HEK293 (cell line): Measurements from ENCODE around the gene KLHL40.

Experiments used
- RBAK ChIP-seq: fragments of 450-650 bp; formaldehyde crosslinking; IDR thresholded peaks from 2 replicates; pipeline ENCODE4 v1.5.1; 2016; ENCODE audit warnings: missing biosample characterization, missing genetic modification characterization
- SETDB1 ChIP-seq: IDR thresholded peaks from one replicate; pipeline ENCODE4 v1.6.1; 2017; ENCODE audit warnings: mild to moderate bottlenecking, low read length, moderate library complexity, mixed read lengths; ENCODE audit not compliant: insufficient read length
- ZFP37 ChIP-seq: fragments of 450-650 bp; formaldehyde crosslinking; IDR thresholded peaks from 2 replicates; pipeline ENCODE4 v1.5.1; 2016; ENCODE audit warnings: missing biosample characterization, missing genetic modification characterization
- ZNF175 ChIP-seq: fragments of 450-650 bp; formaldehyde crosslinking; IDR thresholded peaks from 2 replicates; pipeline ENCODE4 v1.5.1; 2016; ENCODE audit warnings: missing biosample characterization, missing genetic modification characterization
- ZNF292 ChIP-seq: fragments of 450-650 bp; formaldehyde crosslinking; IDR thresholded peaks from 2 replicates; pipeline ENCODE4 v1.5.1; 2016; ENCODE audit warnings: low read depth, missing biosample characterization, missing genetic modification characterization, borderline replicate concordance
- ZNF510 ChIP-seq: fragments of 450-650 bp; formaldehyde crosslinking; IDR thresholded peaks from 2 replicates; pipeline ENCODE4 v1.5.1; 2018; ENCODE audit warnings: mild to moderate bottlenecking, missing genetic modification characterization, missing biosample characterization; ENCODE audit not compliant: insufficient replicate concordance
- ZNF549 ChIP-seq: fragments of 450-650 bp; IDR thresholded peaks from 2 replicates; pipeline ENCODE4 v1.5.1; 2018; ENCODE audit warnings: missing biosample characterization, missing genetic modification characterization, mild to moderate bottlenecking, inconsistent platforms, moderate library complexity
- ZNF585B ChIP-seq: fragments of 450-650 bp; formaldehyde crosslinking; IDR thresholded peaks from 2 replicates; pipeline ENCODE4 v1.5.1; 2016; ENCODE audit warnings: missing biosample characterization, missing genetic modification characterization
- ZNF747 ChIP-seq: fragments of 450-650 bp; formaldehyde crosslinking; IDR thresholded peaks from 2 replicates; pipeline ENCODE4 v1.5.1; 2016; ENCODE audit warnings: missing biosample characterization, missing genetic modification characterization
- TF ChIP-seq, protein P1 (sequence below): fragments of 450-650 bp; formaldehyde crosslinking; IDR thresholded peaks from 2 replicates; pipeline ENCODE4 v1.5.1; 2016; ENCODE audit warnings: missing biosample characterization, missing genetic modification characterization
- TF ChIP-seq, protein P2 (sequence below): fragments of 450-650 bp; formaldehyde crosslinking; IDR thresholded peaks from 2 replicates; pipeline ENCODE4 v1.5.1; 2016; ENCODE audit warnings: missing biosample characterization, missing genetic modification characterization
- TF ChIP-seq, protein P3 (sequence below): fragments of 450-650 bp; formaldehyde crosslinking; IDR thresholded peaks from 2 replicates; pipeline ENCODE4 v1.5.1; 2016; ENCODE audit warnings: missing biosample characterization, missing genetic modification characterization, low read depth
- TF ChIP-seq, protein P4 (sequence below): fragments of 450-650 bp; formaldehyde crosslinking; IDR thresholded peaks from 2 replicates; pipeline ENCODE4 v1.5.1; 2016; ENCODE audit warnings: missing biosample characterization, missing genetic modification characterization

DNA sequence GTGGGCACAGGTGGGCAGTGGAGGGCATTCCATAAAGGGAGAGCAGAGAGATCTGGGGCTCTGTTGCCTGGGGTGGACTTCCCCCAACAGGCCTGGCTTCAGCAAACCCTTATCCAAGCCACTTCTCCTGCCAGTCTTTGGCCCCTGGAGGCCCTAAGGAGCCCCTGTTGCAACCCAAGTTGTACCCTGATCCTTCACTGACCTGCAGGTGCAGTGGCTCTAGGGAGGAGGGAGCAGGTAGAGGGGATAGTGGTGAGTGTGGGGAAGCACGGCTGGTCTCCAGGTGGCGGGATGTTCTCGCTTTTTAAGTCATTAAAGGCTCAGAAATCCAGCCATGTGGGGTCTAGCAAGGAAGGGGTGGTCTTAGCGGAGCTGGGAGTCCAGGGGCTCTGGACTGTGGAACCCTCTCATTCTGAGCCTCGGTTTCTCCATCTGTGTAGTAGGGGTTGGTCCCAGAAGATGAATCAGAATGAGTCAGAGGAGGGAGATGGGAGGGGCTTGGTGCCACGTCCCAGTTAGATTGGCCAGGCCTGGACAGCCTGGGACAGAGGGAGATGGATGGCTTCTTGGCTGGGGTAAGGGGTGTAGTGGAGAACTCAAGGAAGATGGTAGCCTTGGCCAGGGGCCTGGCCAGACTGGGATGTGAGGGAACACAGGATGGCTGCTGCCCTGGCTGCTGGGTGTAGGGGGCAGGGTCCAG lies 29.2 kb upstream of the KLHL40 start:
- TF ChIP-seq ZNF585B (tag by site-specific recombination) (no peak), ZFP37 (tag by site-specific recombination) (no peak), RBAK (tag by site-specific recombination) (no peak), ZNF175 (tag by site-specific recombination) (no peak), ZNF747 (no peak), SETDB1 (no peak), ZNF549 (tag by site-specific recombination) (no peak), ZNF292 (tag by site-specific recombination) (no peak), ZNF510 (no peak)
- TF ChIP-seq, protein P1, sequence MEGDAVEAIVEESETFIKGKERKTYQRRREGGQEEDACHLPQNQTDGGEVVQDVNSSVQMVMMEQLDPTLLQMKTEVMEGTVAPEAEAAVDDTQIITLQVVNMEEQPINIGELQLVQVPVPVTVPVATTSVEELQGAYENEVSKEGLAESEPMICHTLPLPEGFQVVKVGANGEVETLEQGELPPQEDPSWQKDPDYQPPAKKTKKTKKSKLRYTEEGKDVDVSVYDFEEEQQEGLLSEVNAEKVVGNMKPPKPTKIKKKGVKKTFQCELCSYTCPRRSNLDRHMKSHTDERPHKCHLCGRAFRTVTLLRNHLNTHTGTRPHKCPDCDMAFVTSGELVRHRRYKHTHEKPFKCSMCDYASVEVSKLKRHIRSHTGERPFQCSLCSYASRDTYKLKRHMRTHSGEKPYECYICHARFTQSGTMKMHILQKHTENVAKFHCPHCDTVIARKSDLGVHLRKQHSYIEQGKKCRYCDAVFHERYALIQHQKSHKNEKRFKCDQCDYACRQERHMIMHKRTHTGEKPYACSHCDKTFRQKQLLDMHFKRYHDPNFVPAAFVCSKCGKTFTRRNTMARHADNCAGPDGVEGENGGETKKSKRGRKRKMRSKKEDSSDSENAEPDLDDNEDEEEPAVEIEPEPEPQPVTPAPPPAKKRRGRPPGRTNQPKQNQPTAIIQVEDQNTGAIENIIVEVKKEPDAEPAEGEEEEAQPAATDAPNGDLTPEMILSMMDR (tag by site-specific recombination) = no peak
- TF ChIP-seq, protein P2, sequence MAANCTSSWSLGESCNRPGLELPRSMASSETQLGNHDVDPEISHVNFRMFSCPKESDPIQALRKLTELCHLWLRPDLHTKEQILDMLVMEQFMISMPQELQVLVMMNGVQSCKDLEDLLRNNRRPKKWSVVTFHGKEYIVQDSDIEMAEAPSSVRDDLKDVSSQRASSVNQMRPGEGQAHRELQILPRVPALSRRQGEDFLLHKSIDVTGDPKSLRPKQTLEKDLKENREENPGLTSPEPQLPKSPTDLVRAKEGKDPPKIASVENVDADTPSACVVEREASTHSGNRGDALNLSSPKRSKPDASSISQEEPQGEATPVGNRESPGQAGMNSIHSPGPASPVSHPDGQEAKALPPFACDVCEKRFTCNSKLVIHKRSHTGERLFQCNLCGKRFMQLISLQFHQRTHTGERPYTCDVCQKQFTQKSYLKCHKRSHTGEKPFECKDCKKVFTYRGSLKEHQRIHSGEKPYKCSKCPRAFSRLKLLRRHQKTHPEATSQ (tag by site-specific recombination) = no peak
- TF ChIP-seq, protein P3, sequence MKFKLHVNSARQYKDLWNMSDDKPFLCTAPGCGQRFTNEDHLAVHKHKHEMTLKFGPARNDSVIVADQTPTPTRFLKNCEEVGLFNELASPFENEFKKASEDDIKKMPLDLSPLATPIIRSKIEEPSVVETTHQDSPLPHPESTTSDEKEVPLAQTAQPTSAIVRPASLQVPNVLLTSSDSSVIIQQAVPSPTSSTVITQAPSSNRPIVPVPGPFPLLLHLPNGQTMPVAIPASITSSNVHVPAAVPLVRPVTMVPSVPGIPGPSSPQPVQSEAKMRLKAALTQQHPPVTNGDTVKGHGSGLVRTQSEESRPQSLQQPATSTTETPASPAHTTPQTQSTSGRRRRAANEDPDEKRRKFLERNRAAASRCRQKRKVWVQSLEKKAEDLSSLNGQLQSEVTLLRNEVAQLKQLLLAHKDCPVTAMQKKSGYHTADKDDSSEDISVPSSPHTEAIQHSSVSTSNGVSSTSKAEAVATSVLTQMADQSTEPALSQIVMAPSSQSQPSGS = no peak
- TF ChIP-seq, protein P4, sequence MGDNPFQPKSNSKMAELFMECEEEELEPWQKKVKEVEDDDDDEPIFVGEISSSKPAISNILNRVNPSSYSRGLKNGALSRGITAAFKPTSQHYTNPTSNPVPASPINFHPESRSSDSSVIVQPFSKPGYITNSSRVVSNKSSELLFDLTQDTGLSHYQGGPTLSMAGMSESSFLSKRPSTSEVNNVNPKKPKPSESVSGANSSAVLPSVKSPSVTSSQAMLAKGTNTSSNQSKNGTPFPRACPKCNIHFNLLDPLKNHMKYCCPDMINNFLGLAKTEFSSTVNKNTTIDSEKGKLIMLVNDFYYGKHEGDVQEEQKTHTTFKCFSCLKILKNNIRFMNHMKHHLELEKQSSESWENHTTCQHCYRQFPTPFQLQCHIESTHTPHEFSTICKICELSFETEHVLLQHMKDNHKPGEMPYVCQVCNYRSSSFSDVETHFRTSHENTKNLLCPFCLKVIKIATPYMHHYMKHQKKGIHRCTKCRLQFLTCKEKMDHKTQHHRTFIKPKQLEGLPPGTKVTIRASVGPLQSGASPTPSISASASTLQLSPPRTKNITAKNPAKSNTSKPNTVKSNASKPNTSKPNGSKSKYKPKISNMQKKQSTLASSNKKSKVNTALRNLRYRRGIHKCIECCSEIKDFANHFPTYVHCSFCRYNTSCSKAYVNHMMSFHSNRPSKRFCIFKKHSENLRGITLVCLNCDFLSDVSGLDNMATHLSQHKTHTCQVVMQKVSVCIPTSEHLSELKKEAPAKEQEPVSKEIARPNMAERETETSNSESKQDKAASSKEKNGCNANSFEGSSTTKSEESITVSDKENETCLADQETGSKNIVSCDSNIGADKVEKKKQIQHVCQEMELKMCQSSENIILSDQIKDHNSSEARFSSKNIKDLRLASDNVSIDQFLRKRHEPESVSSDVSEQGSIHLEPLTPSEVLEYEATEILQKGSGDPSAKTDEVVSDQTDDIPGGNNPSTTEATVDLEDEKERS (tag by site-specific recombination) = no peak
